Upper lobe of left lung (tissue), 6 donors: ENCODE data around the gene ABI1. TPM values are rescaled to one million over a fixed set of nuclear protein-coding genes. Genes with fewer than 3 reads are reported as not detected.

Experiments used
- ATAC-seq, 2 donors: fragments of 200-7000 bp; cut with Tn5 transposase; one replicate each; pipeline ENCODE4 v1.9.1; 2022; ENCODE audit warnings: mild to moderate bottlenecking in 2 of 2, moderate library complexity in 2 of 2; ENCODE audit not compliant: low FRiP score in 2 of 2
- DNase-seq, 2 donors: peaks; one replicate each; pipeline ENCODE4 v3.0.0-alpha.2; 2019 to 2020
- H3K27ac ChIP-seq, 4 donors: fragments of 200-600 bp; sonication (generic); one replicate each; pipeline ENCODE4 v1.5.1; 2016 to 2019
- H3K27me3 ChIP-seq, 4 donors: fragments of 200-600 bp; sonication (generic); one replicate each; pipeline ENCODE4 v1.5.1; 2017 to 2019
- H3K36me3 ChIP-seq, 4 donors: fragments of 200-600 bp; sonication (generic); one replicate each; pipeline ENCODE4 v1.5.1; 2016 to 2019
- H3K4me1 ChIP-seq, 4 donors: fragments of 200-600 bp; sonication (generic); one replicate each; pipeline ENCODE4 v1.5.1; 2018 to 2019
- H3K4me3 ChIP-seq, 4 donors: fragments of 200-600 bp; sonication (generic); one replicate each; pipeline ENCODE4 v1.5.1; 2017 to 2019; ENCODE audit warnings: mild to moderate bottlenecking in 2 of 4, moderate library complexity in 1 of 4
- H3K9me3 ChIP-seq, 4 donors: fragments of 200-600 bp; sonication (generic); one replicate each; pipeline ENCODE4 v1.5.1; 2018 to 2019
- CTCF ChIP-seq, 6 experiments: fragments of 450-650 bp in 4 of 6; fragments of 200-600 bp in 2 of 6; sonication (generic) in 2 of 6; IDR thresholded peaks; one replicate each; pipeline ENCODE4 v1.5.1; 2016 to 2019; ENCODE audit warnings: antibody characterized with exemption in 6 of 6
- EP300 ChIP-seq, 4 donors: sonication (generic); formaldehyde crosslinking; IDR thresholded peaks; one replicate each; pipeline ENCODE4 v1.5.1; 2017; ENCODE audit warnings: antibody characterized with exemption in 4 of 4, control low read depth in 2 of 4
- POLR2A ChIP-seq, 4 donors: fragments of 450-650 bp; IDR thresholded peaks; one replicate each; pipeline ENCODE4 v1.5.1; 2016 to 2017; ENCODE audit warnings: antibody characterized with exemption in 4 of 4, mild to moderate bottlenecking in 2 of 4
- POLR2AphosphoS5 ChIP-seq, 2 donors: sonication (generic); formaldehyde crosslinking; IDR thresholded peaks; one replicate each; pipeline ENCODE4 v1.5.1; 2017; ENCODE audit warnings: antibody characterized with exemption in 2 of 2
- WGBS, 2 donors: methylation state at CpG; one replicate each; pipeline ENCODE4 v1.1.5; 2017 to 2018; 5-methylcytosine and 5-hydroxymethylcytosine counted together
- total RNA-seq, 6 donors: library from RNA; depleted of rRNA in 4 of 6; stranded (reverse); fragments of >200 nt in 4 of 6; gene quantifications; one replicate each; pipeline versions ENCODE4 v1.1.0 to v1.2.1, GENCODE V29; 2016 to 2021
- donor health status: DM: no; HTN: no; CAD: no; lungs with moderate emphysema.
- donor health status: DM: no; HTN: yes; CAD: no; lungs with severe emphysema.

ABI1 gene
- total RNA-seq, 6 donors from 2014 or later, result 23.5 to 57.6 (median 48.6) TPM

GRCh38 chr10:26779176-26779860 lies 81.4 kb downstream of the ABI1 start:
- Histone ChIP-seq H3K4me3 (no peak overlapping the region), H3K27ac (no peak overlapping the region), H3K36me3 (no peaks in the 10 kb centered on the region), H3K27me3 (no peaks in the 10 kb centered on the region), H3K9me3 (no peaks in the 10 kb centered on the region), H3K4me1 (peaks cover 16 to 36% (median 18%) of the 10 kb centered on the region in 4 donors)
- TF ChIP-seq POLR2A (IDR thresholded peaks at IDR 0.05) (no peak), CTCF (IDR thresholded peaks at IDR 0.05) (no peak), EP300 (IDR thresholded peaks at IDR 0.05) (no peak), POLR2AphosphoS5 (IDR thresholded peaks at IDR 0.05) (no peak)
- DNase-seq, result no peak
- WGBS, 2 donors, result 80 to 88% methylated on average over 4 of the region's 4 CpGs
- ATAC-seq, result no peak

GRCh38 chr10:26777686-26778085 lies 83.1 kb downstream of the ABI1 start:
- Histone ChIP-seq H3K4me3 (no peak overlapping the region), H3K9me3 (no peaks in the 10 kb centered on the region), H3K4me1 (peaks cover 16 to 36% (median 18%) of the 10 kb centered on the region in 4 donors), H3K27ac (no peak overlapping the region), H3K27me3 (no peaks in the 10 kb centered on the region), H3K36me3 (no peaks in the 10 kb centered on the region)
- WGBS, 2 donors, result 95 to 100% methylated on average over 1 to 2 of the region's 2 CpGs
- TF ChIP-seq EP300 (IDR thresholded peaks at IDR 0.05), result no peak
- TF ChIP-seq POLR2A (IDR thresholded peaks at IDR 0.05), result no peak
- TF ChIP-seq CTCF (IDR thresholded peaks at IDR 0.05), result no peak
- no peak for TF ChIP-seq POLR2AphosphoS5 (IDR thresholded peaks at IDR 0.05)
- DNase-seq (no peak), ATAC-seq (no peak)

- H3K27me3 ChIP-seq, result no peaks in the 10 kb centered on the region
- DNase-seq (no peak), ATAC-seq (no peak)
- 91 to 100% methylated on average over 1 of the region's 1 CpG for WGBS, 2 donors
- no peaks in the 10 kb centered on the region for H3K36me3 ChIP-seq
- TF ChIP-seq POLR2A (IDR thresholded peaks at IDR 0.05), result no peak
- TF ChIP-seq CTCF (IDR thresholded peaks at IDR 0.05), result no peak
- TF ChIP-seq POLR2AphosphoS5 (IDR thresholded peaks at IDR 0.05), result no peak
- no peak for TF ChIP-seq EP300 (IDR thresholded peaks at IDR 0.05)
- H3K4me3 ChIP-seq, result no peak overlapping the region
- H3K9me3 ChIP-seq, result no peaks in the 10 kb centered on the region
- peaks cover 8 to 25% (median 10%) of the 10 kb centered on the region in 4 donors for H3K4me1 ChIP-seq
- no peak overlapping the region for H3K27ac ChIP-seq
These were observed 84.5 kb downstream of the ABI1 start for GRCh38 chr10:26776258-26776657.

- H3K4me3 ChIP-seq, result no peak overlapping the region
- no peak for ATAC-seq
- WGBS, 2 donors, result 86 to 93% methylated on average over 2 of the region's 2 CpGs
- H3K36me3 ChIP-seq, result peaks cover 0 to 9% (median 0%) of the 10 kb centered on the region in 4 donors
- no peak overlapping the region for H3K27ac ChIP-seq
- no peak for DNase-seq
- no peaks in the 10 kb centered on the region for H3K27me3 ChIP-seq
- no peaks in the 10 kb centered on the region for H3K9me3 ChIP-seq
- peaks cover 0 to 4% (median under 1%) of the 10 kb centered on the region in 4 donors for H3K4me1 ChIP-seq
- TF ChIP-seq POLR2AphosphoS5 (IDR thresholded peaks at IDR 0.05), result no peak
- no peak for TF ChIP-seq CTCF (IDR thresholded peaks at IDR 0.05)
- no peak for TF ChIP-seq POLR2A (IDR thresholded peaks at IDR 0.05)
- TF ChIP-seq EP300 (IDR thresholded peaks at IDR 0.05), result no peak
These were observed 87.1 kb downstream of the ABI1 start for GRCh38 chr10:26773633-26774032.

- ATAC-seq (no peak), DNase-seq (no peak)
- TF ChIP-seq POLR2AphosphoS5 (IDR thresholded peaks at IDR 0.05) (no peak), CTCF (IDR thresholded peaks at IDR 0.05) (no peak), EP300 (IDR thresholded peaks at IDR 0.05) (no peak), POLR2A (IDR thresholded peaks at IDR 0.05) (no peak)
- no peaks in the 10 kb centered on the region for H3K4me1 ChIP-seq
- 98% methylated on average over 4 of the region's 4 CpGs for WGBS, 2 donors
- H3K27ac ChIP-seq, result no peak overlapping the region
- H3K36me3 ChIP-seq, result peaks cover 0 to 32% (median 5%) of the 10 kb centered on the region in 4 donors
- H3K4me3 ChIP-seq, result no peak overlapping the region
- no peaks in the 10 kb centered on the region for H3K9me3 ChIP-seq
- no peaks in the 10 kb centered on the region for H3K27me3 ChIP-seq
These were observed 90.7 kb downstream of the ABI1 start for GRCh38 chr10:26770069-26770468.
